HG03457 (cell line): ENCODE data around the gene KCTD17.

Source experiments
- ATAC-seq: cut with Tn5 transposase; IDR thresholded peaks from one replicate; pipeline ENCODE4 v1.9.1; 2021; ENCODE audit warnings: moderate number of reproducible peaks; ENCODE audit not compliant: unreplicated experiment

The KCTD17 gene

GRCh38 chr22:37100589-37101127 lies 49.1 kb downstream of the KCTD17 start:
- no peak for ATAC-seq

GRCh38 chr22:37101311-37102066 lies 49.9 kb downstream of the KCTD17 start:
- no peak for ATAC-seq

GRCh38 chr22:37103151-37103550 lies 51.6 kb downstream of the KCTD17 start:
- no peak for ATAC-seq

GRCh38 chr22:37103656-37104452 lies 52.3 kb downstream of the KCTD17 start:
- no peak for ATAC-seq

- no peak for ATAC-seq
Measured at GRCh38 chr22:37105154-37105553, 53.6 kb downstream of the KCTD17 start.

GRCh38 chr22:37105990-37106389 lies 54.4 kb downstream of the KCTD17 start:
- ATAC-seq: no peak

- no peak for ATAC-seq
Measured at GRCh38 chr22:37107816-37108621, 56.5 kb downstream of the KCTD17 start.

GRCh38 chr22:37109242-37109917 lies 57.8 kb downstream of the KCTD17 start, which contains the start of gene TMPRSS6:
Gene TMPRSS6 (minus strand): TSS chr22:37109713. CDS start chr22:37103417, 6,296 bp downstream.
- ATAC-seq: no peak

GRCh38 chr22:37111156-37111717 lies 59.7 kb downstream of the KCTD17 start:
- ATAC-seq: no peak

- ATAC-seq: no peak
Measured at GRCh38 chr22:37112084-37112728, 60.7 kb downstream of the KCTD17 start.
